H1 (cell line): ENCODE results near the gene SERAC1. TPM values are rescaled to one million over a fixed set of nuclear protein-coding genes. Genes with fewer than 3 reads are reported as not detected.

ENCODE experiments used
- CTCF ChIA-PET: fragments of 300-600 bp; sonication (Branson Sonifier 250); formaldehyde crosslinking; loops from one replicate; lab custom pipeline; 2021; ENCODE audit not compliant: partially characterized antibody; lab: Charles Lee
- POLR2A ChIA-PET: fragments of 300-600 bp; sonication (Branson Sonifier 250); formaldehyde crosslinking; loops from one replicate; lab custom pipeline; 2021; ENCODE audit warnings: inconsistent platforms; ENCODE audit not compliant: partially characterized antibody; lab: Charles Lee
- DNase-seq, 2 experiments: peaks; one replicate each; pipeline versions ENCODE4 v3.0.0 to v3.0.0-alpha.2; 2010 to 2022; ENCODE audit warnings: low spot score in 2 of 2, low read depth in 1 of 2, mixed read lengths in 1 of 2
- FAIRE-seq: peaks from 2 replicates; lab custom pipeline; 2011; peaks lifted over from hg19 to GRCh38; lab: Jason Lieb, UNC
- H2AFZ ChIP-seq: 2 replicates; pipeline ENCODE4 v1.8.1; 2012; ENCODE audit warnings: low read length, inconsistent platforms
- H2AK5ac ChIP-seq: 2 replicates; pipeline ENCODE4 v1.6.1; 2013; ENCODE audit warnings: low read depth, low read length
- H2BK120ac ChIP-seq: replicated peaks from 2 replicates; pipeline ENCODE3; 2013; ENCODE audit warnings: low read depth, low read length, inconsistent platforms
- H2BK12ac ChIP-seq: 2 replicates; pipeline ENCODE4 v1.6.1; 2013; ENCODE audit warnings: low read depth, low read length
- H2BK15ac ChIP-seq: 2 replicates; pipeline ENCODE4 v1.6.1; 2013; ENCODE audit warnings: low read length
- H2BK20ac ChIP-seq: 2 replicates; pipeline ENCODE4 v1.6.1; 2013; ENCODE audit warnings: low read length
- H2BK5ac ChIP-seq: 2 replicates; pipeline ENCODE4 v1.6.1; 2013; ENCODE audit warnings: low read depth, low read length
- H3K14ac ChIP-seq: 2 replicates; pipeline ENCODE4 v1.6.1; 2013; ENCODE audit warnings: inconsistent platforms; ENCODE audit not compliant: insufficient read length
- H3K18ac ChIP-seq: 2 replicates; pipeline ENCODE4 v1.6.1; 2013; ENCODE audit warnings: low read length; ENCODE audit errors: extremely low read depth
- H3K23ac ChIP-seq: 2 replicates; pipeline ENCODE4 v1.6.1; 2013; ENCODE audit warnings: inconsistent platforms; ENCODE audit not compliant: insufficient read length
- H3K23me2 ChIP-seq: 2 replicates; pipeline ENCODE4 v1.6.1; 2013; ENCODE audit warnings: low read depth, low read length
- H3K27ac ChIP-seq: 2 replicates; pipeline ENCODE4 v1.6.1; 2011; ENCODE audit warnings: low read depth, low read length, inconsistent platforms
- H3K27me3 ChIP-seq, 4 experiments: replicated peaks in 1 of 4; 1 replicate in 1 of 4; 2 replicates in 3 of 4; pipeline versions ENCODE4 v1.6.1 to v1.8.1; 2011 to 2013; ENCODE audit warnings: low read length in 3 of 4, mild to moderate bottlenecking in 3 of 4, inconsistent platforms in 2 of 4, mixed read lengths in 2 of 4, moderate library complexity in 1 of 4; ENCODE audit not compliant: control insufficient read depth in 3 of 4, insufficient read depth in 3 of 4; ENCODE audit errors: extremely low read depth in 1 of 4
- H3K36me3 ChIP-seq, 4 experiments: 2 replicates each; pipeline versions ENCODE4 v1.6.1 to v1.8.1; 2011 to 2013; ENCODE audit warnings: mild to moderate bottlenecking in 4 of 4, low read length in 3 of 4, moderate library complexity in 2 of 4, control low read depth in 1 of 4, inconsistent platforms in 1 of 4; ENCODE audit not compliant: insufficient read depth in 4 of 4, control insufficient read depth in 2 of 4
- H3K4ac ChIP-seq: replicated peaks from 2 replicates; pipeline ENCODE3; 2013; ENCODE audit warnings: low read length, low read depth, mixed read lengths, inconsistent platforms; ENCODE audit not compliant: insufficient read length
- H3K4me1 ChIP-seq, 4 experiments: replicated peaks in 1 of 4; 1 replicate in 1 of 4; 2 replicates in 3 of 4; pipeline versions ENCODE4 v1.6.1 to v1.8.1; 2011 to 2013; ENCODE audit warnings: low read length in 3 of 4, inconsistent platforms in 2 of 4, mixed read lengths in 1 of 4; ENCODE audit not compliant: insufficient read depth in 4 of 4, control insufficient read depth in 3 of 4
- H3K4me2 ChIP-seq, 2 experiments: 2 replicates each; pipeline versions ENCODE4 v1.6.1 to v1.8.1; 2011 to 2013; ENCODE audit warnings: low read depth in 2 of 2, low read length in 2 of 2, control low read depth in 1 of 2, inconsistent platforms in 1 of 2, mild to moderate bottlenecking in 1 of 2; ENCODE audit not compliant: insufficient read depth in 1 of 2
- H3K4me3 ChIP-seq, 4 experiments: fragments of 200-600, 300-600 bp in 1 of 4; sonication (generic), shearing (Covaris generic), sonication (Bioruptor Twin) in 1 of 4; 2 replicates each; pipeline versions ENCODE4 v1.5.1 to v1.8.1; 2011 to 2016; ENCODE audit warnings: low read length in 4 of 4, low read depth in 3 of 4, control low read depth in 2 of 4, inconsistent platforms in 2 of 4, mild to moderate bottlenecking in 2 of 4, mixed read lengths in 1 of 4, moderate library complexity in 1 of 4; ENCODE audit not compliant: insufficient read depth in 2 of 4; ENCODE audit errors: extremely low read depth in 1 of 4
- H3K56ac ChIP-seq: replicated peaks from 2 replicates; pipeline ENCODE3; 2013; ENCODE audit warnings: low read depth, mild to moderate bottlenecking, mixed read lengths, low read length, inconsistent platforms; ENCODE audit not compliant: insufficient read length
- H3K79me1 ChIP-seq: 2 replicates; pipeline ENCODE4 v1.6.1; 2013; ENCODE audit warnings: low read depth, low read length, control low read depth
- H3K79me2 ChIP-seq, 2 experiments: 2 replicates each; pipeline versions ENCODE4 v1.6.1 to v1.8.1; 2012 to 2013; ENCODE audit warnings: low read length in 2 of 2, mild to moderate bottlenecking in 2 of 2, inconsistent platforms in 1 of 2; ENCODE audit not compliant: insufficient read depth in 2 of 2, control insufficient read depth in 1 of 2
- H3K9ac ChIP-seq, 4 experiments: replicated peaks in 1 of 4; 1 replicate in 1 of 4; 2 replicates in 3 of 4; pipeline versions ENCODE4 v1.6.1 to v1.8.1; 2011 to 2013; ENCODE audit warnings: low read depth in 3 of 4, low read length in 3 of 4, control low read depth in 2 of 4, mild to moderate bottlenecking in 2 of 4, moderate library complexity in 2 of 4, inconsistent platforms in 1 of 4; ENCODE audit errors: extremely low read depth in 1 of 4
- H3K9me3 ChIP-seq, 2 experiments: 2 replicates each; pipeline versions ENCODE4 v1.6.1 to v1.8.1; 2012 to 2013; ENCODE audit warnings: mild to moderate bottlenecking in 2 of 2, moderate library complexity in 2 of 2, control low read depth in 1 of 2, inconsistent platforms in 1 of 2, low read depth in 1 of 2, low read length in 1 of 2, mixed read lengths in 1 of 2; ENCODE audit not compliant: insufficient read depth in 2 of 2
- H4K20me1 ChIP-seq, 2 experiments: replicated peaks in 1 of 2; 2 replicates each; pipeline versions ENCODE3 to v1.8.1; 2011 to 2013; ENCODE audit warnings: inconsistent platforms in 2 of 2, low read length in 2 of 2, mild to moderate bottlenecking in 1 of 2; ENCODE audit not compliant: insufficient read depth in 2 of 2, control insufficient read depth in 1 of 2
- H4K5ac ChIP-seq: 2 replicates; pipeline ENCODE4 v1.6.1; 2013; ENCODE audit warnings: low read length, low read depth, mixed read lengths, inconsistent platforms; ENCODE audit not compliant: insufficient read length
- H4K8ac ChIP-seq: 2 replicates; pipeline ENCODE4 v1.8.0; 2013; ENCODE audit warnings: mild to moderate bottlenecking, moderate library complexity, low read length, inconsistent platforms; ENCODE audit not compliant: insufficient read depth; ENCODE audit errors: extremely low read depth
- H4K91ac ChIP-seq: replicated peaks from 2 replicates; pipeline ENCODE3; 2013; ENCODE audit warnings: low read length, mixed read lengths, inconsistent platforms; ENCODE audit not compliant: insufficient read length
- ASH2L ChIP-seq: fragments of 200-600, 300-600 bp; sonication (generic); IDR thresholded peaks from one replicate; pipeline ENCODE4 v1.7.1; 2017; ENCODE audit warnings: low read length
- CBX8 ChIP-seq: fragments of 300-800, 300-1000 bp; sonication (generic); IDR thresholded peaks from 2 replicates; pipeline ENCODE4 v1.7.1; 2016; ENCODE audit warnings: low read depth, low read length, borderline replicate concordance
- CEBPB ChIP-seq: IDR thresholded peaks from 2 replicates; pipeline ENCODE4 v1.6.1; 2012; ENCODE audit warnings: low read depth, low read length
- CHD2 ChIP-seq: IDR thresholded peaks from 2 replicates; pipeline ENCODE4 v1.6.1; 2012; ENCODE audit warnings: low read length, improper control_type of control experiment
- CREB1 ChIP-seq: IDR thresholded peaks from 2 replicates; pipeline ENCODE4 v1.6.1; 2012; ENCODE audit warnings: inconsistent platforms
- EGR1 ChIP-seq: IDR thresholded peaks from 2 replicates; pipeline ENCODE4 v1.6.1; 2011; ENCODE audit warnings: low read depth, low read length, borderline replicate concordance
- GABPA ChIP-seq: IDR thresholded peaks from 2 replicates; pipeline ENCODE4 v1.6.1; 2011; ENCODE audit warnings: mild to moderate bottlenecking, low read length, moderate library complexity, borderline replicate concordance; ENCODE audit not compliant: insufficient read depth
- HDAC2 ChIP-seq, 2 experiments: fragments of 300-600 bp in 1 of 2; sonication (generic) in 1 of 2; IDR thresholded peaks; 2 replicates each; pipeline ENCODE4 v1.6.1; 2011 to 2012; ENCODE audit warnings: low read depth in 2 of 2, low read length in 2 of 2, mild to moderate bottlenecking in 2 of 2, moderate library complexity in 2 of 2, borderline replicate concordance in 1 of 2, inconsistent platforms in 1 of 2
- KDM1A ChIP-seq: fragments of 200-600, 300-600 bp; sonication (generic); IDR thresholded peaks from 2 replicates; pipeline ENCODE4 v1.7.1; 2016; ENCODE audit warnings: mild to moderate bottlenecking, low read length, borderline replicate concordance
- NANOG ChIP-seq: IDR thresholded peaks from 2 replicates; pipeline ENCODE4 v1.6.1; 2011; ENCODE audit warnings: low read length, low read depth, mild to moderate bottlenecking, inconsistent platforms; ENCODE audit not compliant: insufficient read depth, poor library complexity, severe bottlenecking
- PHF8 ChIP-seq: fragments of 200-600 bp; sonication (generic); conservative IDR thresholded peaks from 2 replicates; pipeline ENCODE4 v1.7.1; 2012; ENCODE audit warnings: low read depth, mild to moderate bottlenecking, inconsistent platforms, low read length, moderate library complexity
- RXRA ChIP-seq: IDR thresholded peaks from 2 replicates; pipeline ENCODE4 v1.6.1; 2011; ENCODE audit warnings: low read depth, mild to moderate bottlenecking, low read length, moderate library complexity; ENCODE audit not compliant: insufficient read depth
- SP2 ChIP-seq: IDR thresholded peaks from 2 replicates; pipeline ENCODE4 v1.6.1; 2012; ENCODE audit warnings: mild to moderate bottlenecking, low read length, inconsistent platforms
- TBP ChIP-seq: IDR thresholded peaks from 2 replicates; pipeline ENCODE4 v1.6.1; 2011; ENCODE audit warnings: low read depth, low read length, improper control_type of control experiment
- WGBS, 2 experiments: shearing (Covaris generic) in 1 of 2; methylation state at CpG; one replicate each; pipeline versions ENCODE4 v1.1.6 to v1.1.7; 2013 to 2015; ENCODE audit warnings: low lambda C conversion rate in 2 of 2, mixed read lengths in 2 of 2, inconsistent platforms in 1 of 2, low coverage in 1 of 2, missing lambda C conversion rate in 1 of 2; ENCODE audit not compliant: insufficient replicate concordance in 2 of 2, insufficient coverage in 1 of 2, insufficient read length in 1 of 2; ENCODE audit errors: extremely low coverage in 1 of 2, missing lambda C conversion rate in 1 of 2; 5-methylcytosine and 5-hydroxymethylcytosine counted together
- polyA plus RNA-seq, 7 experiments: library from polyadenylated mRNA; depleted of rRNA in 3 of 7; stranded (reverse) in 5 of 7; unstranded in 2 of 7; fragments of >200 nt in 5 of 7; fragments of 200-250 nt in 2 of 7; gene quantifications; 1 replicate in 5 of 7; 2 replicates in 1 of 7; 4 replicates in 1 of 7; pipeline versions ENCODE4 v1.2.1 to v1.2.3, GENCODE V29; 2011 to 2013; ENCODE audit warnings: missing spikeins in 2 of 7, mixed read lengths in 2 of 7
- total RNA-seq: library from RNA; stranded (reverse); fragmentation: NEBNext Ultra II Directional; extraction: Animal tissue kit (Norgen Biotek cat#: 25700); gene quantifications from 2 replicates; pipeline ENCODE4 v1.2.1, GENCODE V29; 2021

The SERAC1 gene
- total and polyA plus RNA-seq, 2 of the 8 experiments (the other 6 are each of a cell fraction or from before 2014, with no cell fraction given) = 7.3 to 9.0 TPM

GRCh38 chr6:158188591-158188990 is 20.5 kb upstream of the SERAC1 start:
- H4K8ac ChIP-seq = no peak overlapping the region
- H3K4me1 ChIP-seq = peaks cover 0 to 3% (median under 1%) of the 10 kb centered on the region in 4 experiments; a peak in 2 of 7 replicates
- H2AFZ ChIP-seq = no peak overlapping the region
- FAIRE-seq (no peak), DNase-seq (no peak)
- H4K91ac ChIP-seq = no peak overlapping the region
- no peaks in the 10 kb centered on the region for H3K27me3 ChIP-seq
- H3K23ac ChIP-seq = no peak overlapping the region
- H4K5ac ChIP-seq = no peak overlapping the region
- no peak overlapping the region for H2BK15ac ChIP-seq
- no peaks in the 10 kb centered on the region for H3K79me2 ChIP-seq
- H3K27ac ChIP-seq = no peak overlapping the region
- no peaks in the 10 kb centered on the region for H4K20me1 ChIP-seq
- POLR2A ChIA-PET = interaction anchor here (0.9 to 1.4 kb wide), 3 partner anchors 9 to 21 kb away, joined by 3 read pairs; no protein-coding TSS in a partner anchor
- H2BK20ac ChIP-seq = no peak overlapping the region
- H3K79me1 ChIP-seq = no peaks in the 10 kb centered on the region
- CTCF ChIA-PET = interaction anchor here (0.5 to 2.2 kb wide), 3 partner anchors 17 to 334 kb away, joined by 3 to 6 read pairs (median 3); no protein-coding TSS in a partner anchor
- no peak overlapping the region for H3K4me2 ChIP-seq
- H3K4me3 ChIP-seq = no peak overlapping the region
- no peak overlapping the region for H2AK5ac ChIP-seq
- H3K56ac ChIP-seq = no peak overlapping the region
- no peak overlapping the region for H3K14ac ChIP-seq
- no peak overlapping the region for H3K4ac ChIP-seq
- H3K18ac ChIP-seq = no peak overlapping the region
- peaks cover 7 to 8% of the 10 kb centered on the region in 2 experiments; a peak in 2 of 4 replicates for H3K9me3 ChIP-seq
- no peak overlapping the region for H2BK12ac ChIP-seq
- no peaks in the 10 kb centered on the region for H3K23me2 ChIP-seq
- H3K36me3 ChIP-seq = peaks cover 0 to 25% (median 5%) of the 10 kb centered on the region in 4 experiments; a peak in 4 of 8 replicates
- H3K9ac ChIP-seq = no peak overlapping the region
- 83% methylated on average over 3 of the region's 3 CpGs; no CpG with 5 or more reads in 1 of the 2 experiments for WGBS, 2 experiments
- H2BK5ac ChIP-seq = no peak overlapping the region
- no peak overlapping the region for H2BK120ac ChIP-seq
- TF ChIP-seq CREB1 (no peak), PHF8 (no peak), RXRA (no peak), HDAC2 (IDR thresholded peaks at IDR 0.05; ENCODE audit: borderline replicate concordance in 1 of 2, low read depth in 2 of 2, low read length in 2 of 2) (no peak), CEBPB (no peak), ASH2L (no peak), SP2 (no peak), EGR1 (no peak), NANOG (no peak), CBX8 (no peak), KDM1A (no peak), CHD2 (no peak), GABPA (no peak), TBP (no peak)
